OCI-LY7 (cell line): ENCODE data around the gene CIDEA. TPM values are rescaled to one million over a fixed set of nuclear protein-coding genes. Genes with fewer than 3 reads are reported as not detected.
"Not testable (repeated sequence)": the region's sequence is repeated elsewhere in the genome, so short reads cannot be mapped to it uniquely, and the experiment has no call there.

Source experiments
- BruUV-seq: library from RNA; stranded (reverse); fragments of 400-500 nt; replicated peaks from 2 replicates; lab custom pipeline; 2021; lab: Mats Ljungman, UMichigan
- CTCF ChIA-PET: fragments of 300-600 bp; sonication (Branson Sonifier 250); formaldehyde crosslinking; loops from one replicate; lab custom pipeline; 2022; ENCODE audit warnings: antibody characterized with exemption; ENCODE audit not compliant: unreplicated experiment; lab: Charles Lee
- POLR2A ChIA-PET: fragments of 300-600 bp; sonication (Branson Sonifier 250); formaldehyde crosslinking; loops from one replicate; lab custom pipeline; 2022; ENCODE audit warnings: antibody characterized with exemption; lab: Charles Lee
- DNase-seq: peaks from one replicate; pipeline ENCODE4 v3.0.0-alpha.2; 2015; ENCODE audit warnings: low spot score
- H2AFZ ChIP-seq: fragments of 200-600 bp; sonication (generic), shearing (Covaris generic); 2 replicates; pipeline ENCODE4 v1.6.1; 2014; ENCODE audit warnings: mild to moderate bottlenecking, antibody characterized with exemption, low read length, moderate library complexity
- H3K27ac ChIP-seq: fragments of 200-600 bp; sonication (generic); 2 replicates; pipeline ENCODE4 v1.5.1; 2014; ENCODE audit warnings: mixed run types, low read depth, mild to moderate bottlenecking, moderate library complexity, low read length, inconsistent platforms; ENCODE audit not compliant: poor library complexity, severe bottlenecking
- H3K36me3 ChIP-seq: fragments of 200-600 bp; sonication (generic); 2 replicates; pipeline ENCODE4 v1.6.1; 2014; ENCODE audit warnings: mild to moderate bottlenecking, antibody characterized with exemption, low read length, moderate library complexity, mixed read lengths; ENCODE audit not compliant: insufficient read depth
- H3K4me1 ChIP-seq: fragments of 200-600 bp; sonication (generic); 2 replicates; pipeline ENCODE4 v1.5.1; 2014; ENCODE audit warnings: mild to moderate bottlenecking, low read length; ENCODE audit not compliant: insufficient read depth, poor library complexity, severe bottlenecking
- H3K4me2 ChIP-seq: fragments of 200-600 bp; sonication (generic); 2 replicates; pipeline ENCODE4 v1.6.1; 2014; ENCODE audit warnings: mild to moderate bottlenecking, low read length
- H3K4me3 ChIP-seq: fragments of 200-600 bp; sonication (generic); 2 replicates; pipeline ENCODE4 v1.5.1; 2014; ENCODE audit warnings: mild to moderate bottlenecking, low read depth, low read length; ENCODE audit not compliant: poor library complexity, severe bottlenecking
- H3K79me2 ChIP-seq: fragments of 200-600 bp; sonication (generic); 2 replicates; pipeline ENCODE4 v1.6.1; 2016; ENCODE audit warnings: low read depth, mild to moderate bottlenecking, low read length, moderate library complexity, mixed read lengths; ENCODE audit not compliant: insufficient read depth
- H3K9me2 ChIP-seq: fragments of 200-600 bp; sonication (generic); 2 replicates; pipeline ENCODE4 v1.6.1; 2016; ENCODE audit warnings: mild to moderate bottlenecking, low read length, mixed read lengths; ENCODE audit not compliant: insufficient read depth
- H3K9me3 ChIP-seq: fragments of 200-600 bp; sonication (generic); 2 replicates; pipeline ENCODE4 v1.6.1; 2014; ENCODE audit warnings: mild to moderate bottlenecking, mixed run types, low read length, mixed read lengths
- H4K20me1 ChIP-seq: fragments of 200-600 bp; sonication (generic); 2 replicates; pipeline ENCODE4 v1.6.1; 2014; ENCODE audit warnings: mild to moderate bottlenecking, antibody characterized with exemption, low read length, moderate library complexity, mixed read lengths; ENCODE audit not compliant: insufficient read depth
- EZH2phosphoT487 ChIP-seq: fragments of 200-600 bp; sonication (generic); IDR thresholded peaks from 2 replicates; pipeline ENCODE4 v1.6.1; 2018; ENCODE audit warnings: low read depth, borderline replicate concordance, mild to moderate bottlenecking, mixed run types, antibody characterized with exemption, low read length, moderate library complexity, mixed read lengths
- intact Hi-C: fragments of 100-400 bp; cut with micrococcal nuclease; formaldehyde crosslinking; loops from one replicate; pipeline ENCODE4 v1.10.0; 2022; ENCODE audit not compliant: unreplicated experiment
- total RNA-seq, 2 experiments: library from RNA; depleted of rRNA in 1 of 2; stranded (reverse); fragments of >200 nt in 1 of 2; shearing (Covaris generic) in 1 of 2; gene quantifications; 2 replicates each; pipeline ENCODE4 v1.2.3, GENCODE V29; 2014 to 2022
- TF ChIP-seq, protein P1 (sequence below): fragments of 200-600 bp; sonication (generic); conservative IDR thresholded peaks from 2 replicates; pipeline ENCODE4 v1.5.1; 2014; ENCODE audit warnings: mild to moderate bottlenecking, antibody characterized with exemption, low read length, moderate library complexity, mixed read lengths

CIDEA gene
- total RNA-seq, 2 experiments from 2014 or later, result not detected

DNA sequence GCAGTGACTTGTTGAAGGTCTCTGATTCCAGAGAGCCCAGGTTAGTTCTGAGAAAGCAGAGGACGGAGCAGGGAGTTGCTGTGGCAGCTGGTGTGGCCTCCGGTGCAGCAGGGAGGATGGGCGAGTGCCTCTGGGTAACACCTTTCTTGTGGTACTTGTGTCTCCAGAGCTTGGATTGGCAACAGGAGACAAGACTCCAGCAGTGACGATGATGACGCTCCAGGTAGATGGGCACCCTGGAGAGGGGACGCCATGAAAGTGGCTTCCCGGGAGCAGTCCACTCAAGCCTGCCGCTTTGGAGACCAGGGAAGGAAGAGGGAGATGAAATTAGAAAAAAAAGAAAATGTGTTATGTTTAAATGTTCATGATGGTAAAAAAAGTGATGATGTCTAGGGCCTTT lies 23.6 kb upstream of the CIDEA start:
- H2AFZ ChIP-seq, H3K4me1 ChIP-seq, H3K4me3 ChIP-seq, H3K27ac ChIP-seq, H3K9me3 ChIP-seq, BruUV-seq, CTCF ChIA-PET, H3K4me2 ChIP-seq, H4K20me1 ChIP-seq, H3K79me2 ChIP-seq, H3K9me2 ChIP-seq, H3K36me3 ChIP-seq, DNase-seq, POLR2A ChIA-PET: not testable (repeated sequence)
- intact Hi-C loops, result loop anchor here (10.0 kb wide), 1 partner anchor 176 kb away; no protein-coding TSS in a partner anchor

DNA sequence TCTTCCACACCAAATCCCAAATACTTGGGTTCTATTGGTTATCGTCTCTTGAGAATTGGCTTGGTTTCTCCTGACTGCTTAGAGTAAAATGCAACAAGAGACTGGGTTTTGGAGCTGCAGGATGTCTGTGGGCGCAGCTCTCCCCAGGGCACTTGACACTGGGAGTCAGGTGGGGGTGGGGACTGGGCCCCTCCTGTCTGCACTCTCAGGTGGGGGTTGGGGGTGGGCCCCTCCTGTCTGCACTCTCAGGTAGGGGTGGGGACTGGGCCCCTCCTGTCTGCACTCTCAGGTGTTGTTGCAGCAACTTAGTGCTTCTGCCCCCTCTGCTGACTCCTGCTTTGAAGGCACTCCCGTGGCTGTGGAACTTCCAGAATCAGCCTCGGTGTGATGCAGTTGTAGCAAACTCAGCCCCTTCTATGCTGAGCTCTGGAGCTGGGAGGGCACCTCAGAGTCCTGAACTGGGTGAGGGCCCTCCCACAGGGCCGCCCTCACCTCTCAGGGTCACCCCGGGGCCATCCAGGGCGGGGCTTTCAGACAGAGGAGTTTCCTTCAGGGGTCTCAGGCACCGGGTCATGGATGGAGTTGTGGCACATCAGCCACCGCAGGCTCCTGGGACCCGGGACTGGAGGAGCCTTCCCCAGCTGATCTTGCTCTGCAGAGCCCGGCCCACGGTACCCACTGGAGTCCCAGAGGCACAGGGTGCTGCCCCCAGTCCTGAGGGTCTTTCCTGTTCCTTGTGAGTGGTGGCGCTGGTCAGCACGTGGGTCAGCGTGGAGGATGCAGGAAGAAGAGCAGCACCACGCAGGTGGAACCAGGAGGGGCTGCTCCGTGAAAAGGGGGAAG lies 22.9 kb upstream of the CIDEA start:
- no peak overlapping the region for H3K4me3 ChIP-seq

DNA sequence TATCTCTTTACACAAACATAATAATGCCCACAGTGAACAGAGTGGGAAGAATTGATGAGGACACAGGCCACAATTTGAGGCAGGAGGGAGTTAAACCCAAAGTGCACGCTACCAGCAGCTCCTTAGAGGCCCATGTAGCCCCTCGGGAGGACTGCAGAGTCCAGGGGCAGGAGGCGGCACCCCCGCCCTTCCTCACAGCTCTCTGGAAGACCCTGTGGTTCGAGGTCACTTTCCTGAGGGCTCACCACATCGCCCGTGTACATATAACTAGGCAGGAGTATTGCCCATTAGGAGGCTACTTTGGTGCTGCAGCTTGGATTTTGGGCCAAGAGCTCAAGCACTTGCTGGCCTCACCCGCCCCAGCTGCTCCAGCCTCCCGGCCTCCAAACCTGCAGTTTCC lies 22.2 kb upstream of the CIDEA start:
- H3K9me3 ChIP-seq, result no peaks in the 10 kb centered on the region

More for the DNA sequence above, 22.9 kb upstream of the CIDEA start:
- no peaks in the 10 kb centered on the region for H3K9me3 ChIP-seq
- no peak overlapping the region for H3K4me2 ChIP-seq
- CTCF ChIA-PET, result no interaction called here
- H3K79me2 ChIP-seq, result no peaks in the 10 kb centered on the region
- DNase-seq, result no peak
- H3K27ac ChIP-seq, result no peak overlapping the region
- H3K36me3 ChIP-seq, result no peaks in the 10 kb centered on the region
- no TSS peak for BruUV-seq
- TF ChIP-seq EZH2phosphoT487, result no peak
- TF ChIP-seq, protein P1, sequence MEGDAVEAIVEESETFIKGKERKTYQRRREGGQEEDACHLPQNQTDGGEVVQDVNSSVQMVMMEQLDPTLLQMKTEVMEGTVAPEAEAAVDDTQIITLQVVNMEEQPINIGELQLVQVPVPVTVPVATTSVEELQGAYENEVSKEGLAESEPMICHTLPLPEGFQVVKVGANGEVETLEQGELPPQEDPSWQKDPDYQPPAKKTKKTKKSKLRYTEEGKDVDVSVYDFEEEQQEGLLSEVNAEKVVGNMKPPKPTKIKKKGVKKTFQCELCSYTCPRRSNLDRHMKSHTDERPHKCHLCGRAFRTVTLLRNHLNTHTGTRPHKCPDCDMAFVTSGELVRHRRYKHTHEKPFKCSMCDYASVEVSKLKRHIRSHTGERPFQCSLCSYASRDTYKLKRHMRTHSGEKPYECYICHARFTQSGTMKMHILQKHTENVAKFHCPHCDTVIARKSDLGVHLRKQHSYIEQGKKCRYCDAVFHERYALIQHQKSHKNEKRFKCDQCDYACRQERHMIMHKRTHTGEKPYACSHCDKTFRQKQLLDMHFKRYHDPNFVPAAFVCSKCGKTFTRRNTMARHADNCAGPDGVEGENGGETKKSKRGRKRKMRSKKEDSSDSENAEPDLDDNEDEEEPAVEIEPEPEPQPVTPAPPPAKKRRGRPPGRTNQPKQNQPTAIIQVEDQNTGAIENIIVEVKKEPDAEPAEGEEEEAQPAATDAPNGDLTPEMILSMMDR, result no peak
- H3K4me1 ChIP-seq, result no peaks in the 10 kb centered on the region
- no peaks in the 10 kb centered on the region for H4K20me1 ChIP-seq
- H2AFZ ChIP-seq, result no peak overlapping the region
- intact Hi-C loops, result loop anchor here (10.0 kb wide), 1 partner anchor 176 kb away; no protein-coding TSS in a partner anchor
- H3K9me2 ChIP-seq, result no peaks in the 10 kb centered on the region
- POLR2A ChIA-PET, result no interaction called here

More for the DNA sequence above, 22.2 kb upstream of the CIDEA start:
- no peak overlapping the region for H3K4me3 ChIP-seq
- POLR2A ChIA-PET, result interaction anchor here (0.6 kb wide), 2 partner anchors 635 to 1058 kb away, joined by 3 to 5 read pairs; no protein-coding TSS in a partner anchor
- no peaks in the 10 kb centered on the region for H4K20me1 ChIP-seq
- BruUV-seq, result no TSS peak
- no peaks in the 10 kb centered on the region for H3K36me3 ChIP-seq
- H3K79me2 ChIP-seq, result no peaks in the 10 kb centered on the region
- no peak overlapping the region for H3K27ac ChIP-seq
- CTCF ChIA-PET, result no interaction called here
- no peak overlapping the region for H3K4me2 ChIP-seq
- TF ChIP-seq, protein P1, result no peak
- TF ChIP-seq EZH2phosphoT487, result no peak
- intact Hi-C loops, result loop anchor here (10.0 kb wide), 1 partner anchor 177 kb away; no protein-coding TSS in a partner anchor
- no peak overlapping the region for H2AFZ ChIP-seq
- no peaks in the 10 kb centered on the region for H3K4me1 ChIP-seq
- no peaks in the 10 kb centered on the region for H3K9me2 ChIP-seq
- no peak for DNase-seq
